Measurements from ENCODE around the gene CADPS2. TPM values are rescaled to one million over a fixed set of nuclear protein-coding genes. Genes with fewer than 3 reads are reported as not detected.

The CADPS2 gene
- total RNA-seq, 2 donors from 2014 or later: not detected

DNA sequence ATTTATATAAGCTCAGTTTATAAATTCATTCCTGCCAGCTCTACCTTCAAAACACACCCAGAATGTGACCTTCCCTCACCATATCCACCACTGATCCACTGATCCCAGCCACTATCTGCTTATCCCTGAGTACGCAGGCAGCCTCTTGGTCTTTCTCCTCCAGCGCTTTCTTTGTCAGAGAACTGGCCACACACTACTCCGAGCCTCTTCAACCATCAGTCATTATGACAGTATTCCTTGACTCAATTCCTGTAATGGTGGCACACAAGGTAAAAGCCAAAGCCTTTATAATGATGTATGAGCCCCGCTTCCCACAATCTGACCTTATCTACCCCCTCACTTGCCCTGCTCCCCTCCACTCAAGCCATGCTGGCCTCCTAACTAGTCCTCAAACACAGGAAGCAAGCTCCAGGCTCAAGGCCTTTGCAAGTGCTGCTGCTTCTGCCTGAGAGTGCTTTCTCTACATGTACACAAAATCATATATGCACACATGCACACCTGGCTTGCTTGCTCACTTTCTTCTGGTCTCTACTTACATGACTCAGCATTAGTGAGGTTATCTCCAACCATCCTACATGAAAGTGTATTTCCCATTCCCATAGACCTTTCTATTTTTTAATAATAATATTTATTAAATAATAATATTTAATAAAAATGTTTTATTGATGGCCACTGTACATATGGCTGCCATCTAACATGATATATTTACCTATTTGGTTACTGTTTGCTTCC, 431.3 kb downstream of the CADPS2 start:
- no peaks in the 10 kb centered on the region for H3K27me3 Mint-ChIP-seq
- H3K27ac Mint-ChIP-seq: no peak overlapping the region
- no peak overlapping the region for H3K4me3 Mint-ChIP-seq
- DNase-seq (ENCODE audit: low spot score) (no peak), ATAC-seq (no peak)
- H3K9me3 Mint-ChIP-seq: peaks cover 2% of the 10 kb centered on the region
- no peaks in the 10 kb centered on the region for H3K36me3 Mint-ChIP-seq
- no peaks in the 10 kb centered on the region for H3K4me1 Mint-ChIP-seq (ENCODE audit: low read depth in 2 of 2)

DNA sequence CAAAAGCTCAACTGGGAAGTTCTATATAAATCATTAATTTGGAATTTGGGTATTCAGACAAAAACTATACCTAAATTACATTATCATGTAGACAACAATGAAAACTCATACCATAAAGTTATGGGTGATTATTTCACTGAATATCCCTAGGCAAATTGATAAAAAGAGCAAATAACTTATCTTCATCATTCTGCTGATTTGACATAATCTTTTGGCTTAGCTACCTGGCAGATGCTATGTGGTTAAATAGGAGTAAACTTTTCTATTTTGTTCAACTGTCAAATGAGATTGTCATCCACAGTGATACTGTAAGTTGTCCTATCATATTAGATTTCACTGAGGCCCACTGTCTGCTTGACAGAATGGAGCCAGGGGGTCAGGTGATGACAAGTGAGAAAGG, 432.8 kb downstream of the CADPS2 start:
- H3K4me3 Mint-ChIP-seq: no peak overlapping the region
- H3K27me3 Mint-ChIP-seq: no peaks in the 10 kb centered on the region
- ATAC-seq (no peak), DNase-seq (ENCODE audit: low spot score) (no peak)
- peaks cover 2% of the 10 kb centered on the region for H3K9me3 Mint-ChIP-seq
- H3K36me3 Mint-ChIP-seq: no peaks in the 10 kb centered on the region
- H3K27ac Mint-ChIP-seq: no peak overlapping the region
- H3K4me1 Mint-ChIP-seq (ENCODE audit: low read depth in 2 of 2): no peaks in the 10 kb centered on the region

DNA sequence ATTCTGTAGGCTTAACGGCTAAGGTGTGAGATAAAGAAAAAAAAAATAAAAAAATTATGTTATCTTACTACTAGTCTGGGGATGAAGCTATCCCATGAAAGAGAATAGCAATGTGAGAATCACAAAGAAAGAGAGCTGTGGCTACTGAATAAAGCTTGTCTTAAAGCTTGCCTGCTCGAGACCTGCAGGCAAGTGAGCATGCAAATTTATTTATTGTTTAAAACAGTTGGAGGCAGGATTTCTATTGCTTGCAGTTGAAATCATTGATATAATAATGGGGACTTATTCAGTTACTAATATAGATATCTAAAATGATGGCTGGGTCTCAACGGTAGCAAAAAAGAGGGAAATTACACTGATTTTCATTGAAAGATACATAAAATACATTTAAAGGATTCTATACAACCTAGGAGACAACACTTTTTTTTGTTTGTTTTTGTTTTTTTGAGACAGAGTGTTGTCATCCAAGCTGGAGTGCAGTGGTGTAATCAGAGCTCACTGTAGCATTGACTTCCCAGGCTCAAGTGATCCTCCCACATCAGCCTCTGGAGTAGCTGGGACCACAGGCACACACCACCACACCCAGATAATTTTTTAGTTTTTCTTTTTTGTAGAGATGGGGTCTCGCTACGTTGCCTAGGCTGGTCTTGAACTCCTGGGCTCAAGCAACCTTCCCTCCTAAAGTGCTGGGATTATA, 437.2 kb downstream of the CADPS2 start:
- H3K9me3 Mint-ChIP-seq: peaks cover 5% of the 10 kb centered on the region
- DNase-seq (ENCODE audit: low spot score) (no peak), ATAC-seq (no peak)
- no peak overlapping the region for H3K4me3 Mint-ChIP-seq
- no peaks in the 10 kb centered on the region for H3K4me1 Mint-ChIP-seq (ENCODE audit: low read depth in 2 of 2)
- H3K27me3 Mint-ChIP-seq: no peaks in the 10 kb centered on the region
- no peak overlapping the region for H3K27ac Mint-ChIP-seq
- H3K36me3 Mint-ChIP-seq: no peaks in the 10 kb centered on the region

DNA sequence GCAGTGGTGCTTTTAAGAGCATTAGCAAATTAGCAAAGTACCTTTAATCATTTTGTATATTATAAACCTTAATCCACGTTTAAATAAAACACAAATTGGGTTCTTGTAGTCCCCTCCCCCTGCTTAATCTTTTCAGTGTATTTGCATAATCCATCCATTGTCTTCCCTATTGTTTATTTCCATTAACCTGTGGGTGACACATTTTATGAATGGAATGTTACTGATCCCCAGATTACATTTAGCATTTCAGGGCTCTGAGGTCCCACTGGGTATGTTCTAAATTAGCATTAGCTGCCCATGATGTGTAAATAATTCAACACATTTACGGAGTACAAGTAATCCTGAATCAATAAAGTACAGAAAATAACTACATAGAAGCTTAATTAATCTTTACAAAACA, 443.3 kb downstream of the CADPS2 start:
- no peak overlapping the region for H3K4me3 Mint-ChIP-seq
- peaks cover 5% of the 10 kb centered on the region for H3K9me3 Mint-ChIP-seq
- no peaks in the 10 kb centered on the region for H3K4me1 Mint-ChIP-seq (ENCODE audit: low read depth in 2 of 2)
- no peak for DNase-seq (ENCODE audit: low spot score)
- H3K36me3 Mint-ChIP-seq: no peaks in the 10 kb centered on the region
- H3K27ac Mint-ChIP-seq: no peak overlapping the region
- H3K27me3 Mint-ChIP-seq: no peaks in the 10 kb centered on the region
- ATAC-seq: no peak

DNA sequence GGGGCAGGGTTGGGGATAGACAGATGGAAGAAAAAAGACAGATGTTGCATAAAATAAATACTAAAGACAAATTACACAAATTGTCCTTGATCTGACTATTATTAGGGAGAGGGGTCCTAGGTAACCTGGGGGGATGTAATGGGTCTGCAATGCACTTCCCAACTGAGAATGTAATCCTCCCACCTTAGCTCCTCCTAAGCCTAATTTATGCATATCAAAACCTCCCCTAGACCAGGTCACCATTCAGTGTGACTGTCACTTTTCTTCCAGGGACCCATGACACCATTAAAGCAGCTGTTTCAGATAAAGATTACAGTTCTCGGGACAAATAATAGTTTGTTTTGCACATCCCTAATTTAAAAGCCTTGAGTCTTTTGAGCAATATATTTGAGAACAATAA, 447.8 kb downstream of the CADPS2 start:
- Mint-ChIP-seq H3K27me3 (no peaks in the 10 kb centered on the region), H3K27ac (no peak overlapping the region), H3K4me1 (ENCODE audit: low read depth in 2 of 2) (no peaks in the 10 kb centered on the region), H3K36me3 (no peaks in the 10 kb centered on the region), H3K9me3 (peaks cover 6% of the 10 kb centered on the region), H3K4me3 (no peak overlapping the region)
- DNase-seq (ENCODE audit: low spot score) (no peak), ATAC-seq (no peak)

DNA sequence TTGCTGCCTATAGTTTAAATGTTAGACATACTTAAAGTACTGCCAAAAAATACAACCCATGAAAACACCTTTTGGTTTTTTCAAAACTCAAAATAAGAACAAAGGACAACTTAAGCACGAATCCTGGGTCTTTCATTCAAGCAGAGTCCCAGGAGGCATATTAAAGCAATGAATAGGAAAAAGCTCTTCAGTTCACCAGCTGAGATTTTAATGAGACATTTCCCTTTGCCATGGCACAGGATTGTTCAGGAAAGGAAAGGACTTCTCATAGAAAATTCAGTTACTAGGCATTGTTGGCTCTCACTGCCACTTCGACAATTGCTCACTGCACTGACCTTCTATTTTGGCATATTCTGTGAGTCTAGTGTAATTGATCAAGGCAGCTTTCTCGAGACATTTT, 448.3 kb downstream of the CADPS2 start:
- Mint-ChIP-seq H3K36me3 (no peaks in the 10 kb centered on the region), H3K4me1 (ENCODE audit: low read depth in 2 of 2) (no peaks in the 10 kb centered on the region), H3K9me3 (peaks cover 6% of the 10 kb centered on the region), H3K27ac (no peak overlapping the region), H3K4me3 (no peak overlapping the region), H3K27me3 (no peaks in the 10 kb centered on the region)
- DNase-seq (ENCODE audit: low spot score): no peak
- ATAC-seq: no peak

DNA sequence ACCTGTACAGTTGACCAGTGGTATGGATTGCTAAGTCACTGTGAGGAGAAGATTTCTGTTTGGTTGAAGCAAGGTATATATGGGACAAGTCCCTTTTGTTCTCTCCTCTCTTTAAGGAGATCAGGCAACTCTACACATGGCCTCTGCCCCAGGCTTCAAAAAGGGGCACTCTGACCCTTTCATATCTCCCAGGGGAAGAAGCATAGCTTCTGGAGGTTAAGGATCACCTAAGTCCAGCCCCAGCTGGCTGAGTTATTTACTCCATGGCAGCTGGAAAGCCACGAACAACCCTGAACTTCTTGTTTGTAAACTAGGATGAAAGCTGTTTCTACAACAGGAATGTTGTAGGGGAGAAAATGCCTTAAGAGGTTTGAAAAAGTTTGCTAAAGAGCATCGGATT, 452.5 kb downstream of the CADPS2 start:
- Mint-ChIP-seq H3K27ac (no peak overlapping the region), H3K9me3 (peaks cover 6% of the 10 kb centered on the region), H3K4me1 (ENCODE audit: low read depth in 2 of 2) (no peaks in the 10 kb centered on the region), H3K4me3 (no peak overlapping the region), H3K36me3 (no peaks in the 10 kb centered on the region), H3K27me3 (no peaks in the 10 kb centered on the region)
- ATAC-seq (no peak), DNase-seq (ENCODE audit: low spot score) (no peak)

DNA sequence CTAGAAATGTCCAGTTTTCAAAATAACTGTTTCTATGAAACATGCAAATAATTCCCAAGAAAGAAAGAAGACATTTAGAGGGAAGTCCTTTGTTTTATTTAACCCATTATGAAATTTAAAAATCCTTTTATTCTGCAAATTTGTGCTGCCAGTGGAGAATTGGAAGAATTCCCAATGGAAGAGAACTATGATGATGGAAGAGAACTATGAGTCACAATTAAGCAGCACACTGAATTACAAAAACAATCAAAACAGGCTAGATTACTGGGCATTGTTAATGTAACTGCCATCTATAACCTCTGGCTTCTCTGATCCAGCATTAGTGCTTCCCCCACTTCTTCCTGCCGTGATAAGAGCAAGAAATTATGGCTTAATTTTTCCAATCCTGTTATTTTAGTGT, 455.6 kb downstream of the CADPS2 start:
- no peak for ATAC-seq
- no peaks in the 10 kb centered on the region for H3K36me3 Mint-ChIP-seq
- no peaks in the 10 kb centered on the region for H3K27me3 Mint-ChIP-seq
- DNase-seq (ENCODE audit: low spot score): no peak
- H3K4me3 Mint-ChIP-seq: no peak overlapping the region
- no peak overlapping the region for H3K27ac Mint-ChIP-seq
- H3K9me3 Mint-ChIP-seq: peaks cover 6% of the 10 kb centered on the region
- no peaks in the 10 kb centered on the region for H3K4me1 Mint-ChIP-seq (ENCODE audit: low read depth in 2 of 2)

DNA sequence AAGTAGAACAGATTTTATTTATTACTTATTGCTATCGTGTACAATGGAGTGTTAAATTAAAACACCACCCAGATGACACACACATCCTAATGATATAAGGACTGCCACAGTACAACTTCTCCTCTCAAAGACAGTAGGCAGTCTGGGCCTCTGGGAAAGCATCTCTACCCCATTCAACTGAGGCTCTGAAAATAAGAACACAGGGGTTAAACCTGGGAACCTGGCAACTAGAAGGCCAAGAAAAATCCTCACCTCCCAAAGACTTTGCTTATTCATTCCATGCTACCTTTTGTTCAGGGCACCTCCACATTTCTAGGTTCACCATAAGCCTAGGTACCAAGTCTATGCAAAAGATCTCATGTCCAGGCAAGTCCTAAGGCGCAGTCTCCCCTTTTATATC, 456.3 kb downstream of the CADPS2 start:
- Mint-ChIP-seq H3K4me1 (ENCODE audit: low read depth in 2 of 2) (no peaks in the 10 kb centered on the region), H3K4me3 (no peak overlapping the region), H3K27me3 (no peaks in the 10 kb centered on the region), H3K27ac (no peak overlapping the region), H3K36me3 (no peaks in the 10 kb centered on the region), H3K9me3 (peaks cover 3% of the 10 kb centered on the region)
- DNase-seq (ENCODE audit: low spot score) (no peak), ATAC-seq (no peak)

DNA sequence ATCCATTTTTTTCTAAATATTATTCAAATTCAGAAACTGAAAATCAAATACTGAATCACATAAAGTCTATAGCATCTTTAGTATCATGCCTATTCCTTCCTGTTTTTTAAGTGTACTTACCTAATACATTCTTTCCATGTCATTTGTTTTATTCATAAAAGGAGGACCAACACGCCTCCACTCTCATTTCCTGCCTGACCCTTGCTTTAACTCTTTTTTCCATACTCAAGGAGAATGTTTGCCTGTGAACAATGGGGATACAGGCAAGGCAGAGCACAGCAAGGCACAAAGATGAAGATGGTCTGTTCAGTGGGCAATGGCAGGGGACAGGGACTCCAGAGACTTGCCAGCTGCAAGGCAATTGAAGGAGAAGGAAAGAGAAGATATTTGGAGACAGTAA, 460.5 kb downstream of the CADPS2 start:
- ATAC-seq (no peak), DNase-seq (ENCODE audit: low spot score) (no peak)
- H3K4me3 Mint-ChIP-seq: no peak overlapping the region
- H3K9me3 Mint-ChIP-seq: peaks cover 10% of the 10 kb centered on the region
- H3K27me3 Mint-ChIP-seq: no peaks in the 10 kb centered on the region
- no peak overlapping the region for H3K27ac Mint-ChIP-seq
- no peaks in the 10 kb centered on the region for H3K4me1 Mint-ChIP-seq (ENCODE audit: low read depth in 2 of 2)
- H3K36me3 Mint-ChIP-seq: no peaks in the 10 kb centered on the region

DNA sequence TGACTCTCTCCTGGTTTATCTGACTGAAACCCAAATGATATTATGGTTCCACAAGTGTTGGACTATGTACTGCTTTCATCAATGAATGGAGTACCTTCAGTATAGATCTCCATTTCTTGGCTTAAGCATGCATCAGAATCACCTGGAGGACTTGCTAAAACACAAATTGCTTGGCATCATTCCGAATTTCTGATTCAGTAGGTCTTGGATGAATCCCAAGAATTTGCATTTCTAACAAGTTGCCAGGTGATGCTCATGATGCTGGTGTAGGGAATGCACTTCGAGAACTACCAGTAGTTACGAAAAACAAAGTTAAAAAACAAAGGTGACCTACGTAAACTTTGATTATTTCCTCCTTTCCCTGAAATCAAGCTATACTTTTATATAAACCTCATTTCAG, 462.7 kb downstream of the CADPS2 start:
- DNase-seq (ENCODE audit: low spot score) (no peak), ATAC-seq (no peak)
- Mint-ChIP-seq H3K4me1 (ENCODE audit: low read depth in 2 of 2) (no peaks in the 10 kb centered on the region), H3K4me3 (no peak overlapping the region), H3K27me3 (no peaks in the 10 kb centered on the region), H3K27ac (no peak overlapping the region), H3K9me3 (peaks cover 10% of the 10 kb centered on the region), H3K36me3 (no peaks in the 10 kb centered on the region)

DNA sequence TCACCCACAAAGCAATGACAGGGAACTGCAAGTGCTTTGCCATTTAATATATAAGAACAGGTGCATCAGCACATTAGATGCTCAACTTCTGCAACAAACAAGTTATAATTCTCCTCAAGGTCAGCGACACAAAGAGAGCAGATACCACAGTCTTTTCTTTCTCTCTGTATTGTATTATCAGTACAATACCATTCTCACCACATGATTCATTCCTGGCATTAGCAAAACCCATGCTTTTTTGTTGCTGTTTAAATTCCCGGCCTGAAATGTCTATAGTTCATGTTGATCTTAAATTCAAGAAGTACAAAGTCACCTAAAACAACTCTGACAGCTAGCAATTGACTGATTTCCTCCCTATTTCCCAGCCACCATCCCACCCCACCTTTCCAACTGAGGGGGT, 469.9 kb downstream of the CADPS2 start:
- Mint-ChIP-seq H3K27me3 (no peaks in the 10 kb centered on the region), H3K9me3 (peaks cover 9% of the 10 kb centered on the region), H3K4me3 (no peak overlapping the region), H3K36me3 (no peaks in the 10 kb centered on the region), H3K27ac (no peak overlapping the region), H3K4me1 (ENCODE audit: low read depth in 2 of 2) (no peaks in the 10 kb centered on the region)
- ATAC-seq (no peak), DNase-seq (ENCODE audit: low spot score) (no peak)

DNA sequence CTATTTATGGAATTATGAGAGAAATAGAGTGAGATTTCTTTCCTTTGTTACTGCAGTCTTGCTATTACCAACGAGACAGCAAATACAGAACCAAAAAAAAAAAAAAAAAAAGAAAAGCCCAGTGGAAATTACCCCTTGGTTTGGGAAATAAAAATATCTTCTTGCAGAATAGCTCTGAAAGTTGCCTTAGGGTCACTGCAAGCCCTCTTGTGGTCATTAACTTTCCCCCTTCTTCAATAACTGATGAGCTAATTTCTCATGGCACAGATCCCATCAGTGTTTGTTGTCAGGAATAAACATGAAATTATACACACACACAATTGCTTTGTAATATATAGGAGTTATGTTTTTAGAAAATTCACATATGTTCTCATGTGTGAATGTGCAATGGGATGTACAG, 470.8 kb downstream of the CADPS2 start:
- H3K4me1 Mint-ChIP-seq (ENCODE audit: low read depth in 2 of 2): no peaks in the 10 kb centered on the region
- H3K27me3 Mint-ChIP-seq: no peaks in the 10 kb centered on the region

DNA sequence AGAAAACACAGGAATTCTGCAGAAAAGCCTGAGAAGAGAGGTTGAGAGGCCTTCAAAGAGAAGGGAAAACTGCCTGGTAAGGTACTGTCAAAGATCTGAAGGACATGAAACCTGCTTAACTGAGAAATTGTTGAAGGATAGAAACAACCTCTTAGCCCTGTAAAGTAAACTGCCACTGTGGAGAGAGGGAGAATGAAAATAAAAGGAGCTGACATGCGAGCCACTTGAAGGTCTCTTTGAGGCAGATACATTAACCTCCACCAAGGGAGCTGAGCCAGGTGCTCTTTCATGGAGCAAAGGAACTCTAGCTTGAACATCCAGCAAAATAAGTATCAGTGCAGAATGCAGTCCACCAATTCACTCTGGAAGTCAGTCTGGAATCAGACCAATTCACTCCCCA, 472.9 kb downstream of the CADPS2 start:
- H3K4me1 Mint-ChIP-seq (ENCODE audit: low read depth in 2 of 2): no peaks in the 10 kb centered on the region
- H3K36me3 Mint-ChIP-seq: no peaks in the 10 kb centered on the region
- DNase-seq (ENCODE audit: low spot score): no peak
- ATAC-seq: no peak
- no peak overlapping the region for H3K4me3 Mint-ChIP-seq
- H3K27ac Mint-ChIP-seq: no peak overlapping the region
- H3K9me3 Mint-ChIP-seq: peaks cover 6% of the 10 kb centered on the region
- no peaks in the 10 kb centered on the region for H3K27me3 Mint-ChIP-seq

More for the DNA sequence above, 470.8 kb downstream of the CADPS2 start:
- DNase-seq (ENCODE audit: low spot score) (no peak), ATAC-seq (no peak)
- Mint-ChIP-seq H3K9me3 (peaks cover 9% of the 10 kb centered on the region), H3K36me3 (no peaks in the 10 kb centered on the region), H3K4me3 (no peak overlapping the region), H3K27ac (no peak overlapping the region)

DNA sequence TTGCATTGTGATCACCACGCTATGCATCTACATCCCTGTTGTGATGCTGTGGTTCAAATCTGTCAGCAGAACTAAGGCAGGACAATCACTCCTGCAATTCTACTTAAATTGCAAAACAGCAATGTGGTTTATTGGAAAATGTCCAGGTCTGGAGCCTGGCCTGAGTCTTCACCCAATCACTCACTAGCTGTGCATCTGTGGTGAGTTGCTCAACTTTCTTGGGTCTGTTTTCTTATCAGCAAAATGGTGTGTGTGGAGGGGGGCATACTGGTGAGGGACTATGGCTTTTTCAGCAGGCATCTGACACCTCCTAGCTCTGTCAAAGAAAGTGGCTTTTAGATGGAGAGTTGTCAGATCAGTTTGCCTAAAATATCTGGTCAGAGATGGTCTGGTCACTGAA, 473.4 kb downstream of the CADPS2 start:
- DNase-seq (ENCODE audit: low spot score): no peak
- Mint-ChIP-seq H3K27ac (no peak overlapping the region), H3K4me1 (ENCODE audit: low read depth in 2 of 2) (no peaks in the 10 kb centered on the region), H3K27me3 (no peaks in the 10 kb centered on the region), H3K9me3 (peaks cover 4% of the 10 kb centered on the region), H3K4me3 (no peak overlapping the region), H3K36me3 (no peaks in the 10 kb centered on the region)
- ATAC-seq: no peak
